GM21390 (cell line): ENCODE measurements around the gene JARID2.

Source experiments
- ATAC-seq: cut with Tn5 transposase; IDR thresholded peaks from one replicate; pipeline ENCODE4 v1.9.1; 2021; ENCODE audit not compliant: unreplicated experiment

The JARID2 gene

DNA sequence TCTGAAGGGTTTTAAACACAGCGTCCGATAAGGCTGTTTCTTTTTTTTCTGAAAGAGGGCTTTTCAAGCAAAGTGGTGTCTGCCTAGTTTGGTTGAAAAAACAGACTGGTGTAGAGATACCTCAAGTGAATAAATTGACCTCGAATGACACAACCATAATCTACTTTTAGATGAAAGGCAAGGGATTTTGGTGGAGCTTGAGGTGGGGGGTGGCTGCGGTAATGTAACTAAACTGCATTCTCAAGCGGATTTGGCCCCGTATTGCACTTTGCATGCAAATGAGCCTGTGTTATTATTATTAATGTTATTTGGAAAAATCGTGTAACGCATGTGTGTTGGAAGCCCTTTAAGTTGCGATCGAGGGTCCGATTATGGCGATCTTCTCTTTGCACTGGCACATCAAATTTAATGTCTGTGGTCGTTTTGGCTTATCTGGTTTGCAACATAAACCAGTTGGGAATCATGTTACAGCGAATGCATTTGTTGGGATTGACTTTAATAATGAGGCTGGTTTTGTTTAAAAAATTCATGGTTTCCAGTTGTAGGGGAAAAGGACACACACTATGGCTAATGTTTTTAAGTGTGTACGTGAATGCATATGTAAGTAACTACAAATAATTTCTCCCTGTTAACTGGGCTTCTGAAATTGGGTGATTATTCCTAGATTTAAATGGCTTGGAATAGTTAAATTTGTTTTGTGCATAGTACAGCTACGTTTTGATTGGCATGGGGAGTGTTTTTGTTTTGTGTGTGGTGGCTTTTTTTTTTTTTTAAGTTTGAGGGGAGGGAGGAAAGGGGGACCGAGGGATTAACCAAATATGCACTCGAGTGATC, 1.0 kb downstream of the JARID2 start:
- ATAC-seq: no peak

DNA sequence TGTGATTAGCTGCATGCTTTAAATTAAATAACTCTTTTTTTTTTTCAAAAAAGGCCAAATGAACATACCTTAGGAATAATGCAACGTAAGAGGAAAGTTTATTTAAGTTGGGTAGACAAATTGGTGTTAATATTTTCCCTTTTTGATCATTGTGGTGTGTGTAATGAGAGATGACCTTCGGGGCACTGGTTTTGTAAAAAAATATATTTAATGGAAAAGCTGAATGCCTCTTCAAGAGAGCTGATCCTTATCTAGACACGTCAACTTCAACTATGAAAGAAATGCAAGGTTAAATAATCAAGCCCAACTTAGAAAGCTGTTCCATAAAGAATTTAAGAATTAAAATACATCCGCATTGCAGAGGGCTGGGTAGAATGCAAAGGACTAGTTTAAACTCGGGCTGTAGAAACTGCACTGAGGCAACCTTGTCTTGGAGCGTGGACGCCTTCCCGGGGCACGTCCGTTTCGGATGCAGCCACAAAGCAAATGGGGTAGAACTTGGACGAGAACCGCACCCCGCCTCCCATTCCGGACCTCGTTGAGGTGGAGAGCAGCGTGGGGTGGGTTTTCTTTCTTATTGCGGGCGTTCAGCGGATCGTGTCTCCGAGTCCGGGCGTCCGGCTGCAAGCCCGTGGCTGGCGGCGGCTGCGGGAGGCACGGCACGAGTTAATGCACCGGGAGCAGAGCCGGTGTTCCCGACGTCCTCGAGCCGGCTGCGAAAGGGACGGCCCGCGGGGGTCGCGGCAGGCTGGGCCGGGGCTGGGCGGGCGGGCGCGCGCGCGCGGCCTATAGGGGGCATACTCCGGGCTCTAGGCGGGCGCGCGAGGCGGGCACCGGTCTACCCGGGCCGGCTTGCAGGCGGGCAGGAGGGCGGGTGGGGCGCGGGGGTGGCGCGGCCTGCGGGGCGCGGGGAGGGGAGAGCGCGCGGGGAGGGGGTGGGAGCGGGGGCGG, 1.9 kb downstream of the JARID2 start:
- no peak for ATAC-seq

DNA sequence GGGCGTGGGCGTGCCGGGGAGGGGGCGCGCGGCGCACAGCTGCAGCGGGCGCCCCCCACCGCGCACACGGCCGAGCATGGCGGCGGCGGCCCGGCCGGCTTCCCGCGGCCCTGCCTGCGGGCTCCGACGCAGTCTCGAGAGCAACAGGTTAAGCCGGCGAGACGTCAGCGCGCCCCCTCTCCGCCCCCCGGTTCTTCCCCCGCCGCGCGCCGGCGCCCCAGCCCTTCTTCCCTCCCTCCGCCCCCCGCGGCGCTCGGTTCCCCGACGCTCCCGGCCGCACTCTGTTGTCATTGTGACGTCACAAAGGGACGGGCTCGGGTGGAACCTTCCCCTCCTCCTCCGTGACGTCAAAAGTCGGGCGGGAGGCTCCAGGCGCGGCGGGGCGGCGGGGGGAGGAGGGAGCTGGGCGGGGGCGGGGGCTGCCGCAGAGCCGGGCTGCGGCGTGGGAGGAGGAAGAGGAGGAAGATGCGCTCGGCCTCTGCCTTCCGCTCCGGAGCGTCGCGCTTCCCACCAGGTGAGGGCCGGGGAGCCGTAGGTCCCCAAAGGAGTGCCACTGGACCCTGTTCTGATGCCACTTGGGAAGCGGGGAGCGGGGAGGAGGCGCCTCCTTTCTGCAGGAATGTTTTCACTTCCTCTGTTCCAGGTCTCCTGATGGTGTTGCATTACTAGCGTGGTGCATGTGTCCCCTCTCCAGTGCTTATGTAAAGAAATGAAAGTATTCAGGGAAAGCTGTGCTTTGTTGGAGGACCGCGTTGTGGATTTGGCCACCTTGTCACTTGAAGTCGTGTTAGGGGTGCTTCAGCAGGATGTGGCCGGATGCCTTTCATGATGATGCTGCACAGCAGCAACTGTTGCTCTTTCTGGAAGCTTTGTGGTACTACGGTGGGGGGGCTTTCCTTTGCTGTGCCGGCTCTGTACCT, 2.8 kb downstream of the JARID2 start:
- ATAC-seq: peak; percentile 31

- no peak for ATAC-seq
Measured at GRCh38 chr6:15249371-15250019, 3.6 kb downstream of the JARID2 start.

- ATAC-seq: no peak
Measured at GRCh38 chr6:15250187-15251168, 4.6 kb downstream of the JARID2 start.

DNA sequence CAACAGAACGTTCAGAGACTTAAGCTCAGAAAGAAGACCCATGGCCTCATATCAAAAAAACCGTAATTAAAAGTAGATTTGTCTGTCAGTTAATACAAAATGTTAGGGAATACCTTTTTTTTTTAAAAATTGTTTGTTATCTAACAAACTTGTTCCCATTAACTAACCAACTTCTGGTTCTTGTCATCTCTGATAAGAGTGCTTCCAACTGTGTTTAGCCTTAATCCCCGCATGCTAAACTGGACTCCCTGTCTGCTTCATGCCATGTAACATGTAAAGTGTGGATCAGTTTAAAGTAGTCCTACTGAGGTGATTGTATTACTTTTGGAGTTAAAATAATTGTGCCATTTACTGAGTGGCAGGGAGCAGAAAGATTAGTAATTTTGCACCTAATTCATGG, 6.3 kb downstream of the JARID2 start:
- ATAC-seq: no peak

GRCh38 chr6:15253203-15254022, 7.5 kb downstream of the JARID2 start:
- ATAC-seq: no peak

DNA sequence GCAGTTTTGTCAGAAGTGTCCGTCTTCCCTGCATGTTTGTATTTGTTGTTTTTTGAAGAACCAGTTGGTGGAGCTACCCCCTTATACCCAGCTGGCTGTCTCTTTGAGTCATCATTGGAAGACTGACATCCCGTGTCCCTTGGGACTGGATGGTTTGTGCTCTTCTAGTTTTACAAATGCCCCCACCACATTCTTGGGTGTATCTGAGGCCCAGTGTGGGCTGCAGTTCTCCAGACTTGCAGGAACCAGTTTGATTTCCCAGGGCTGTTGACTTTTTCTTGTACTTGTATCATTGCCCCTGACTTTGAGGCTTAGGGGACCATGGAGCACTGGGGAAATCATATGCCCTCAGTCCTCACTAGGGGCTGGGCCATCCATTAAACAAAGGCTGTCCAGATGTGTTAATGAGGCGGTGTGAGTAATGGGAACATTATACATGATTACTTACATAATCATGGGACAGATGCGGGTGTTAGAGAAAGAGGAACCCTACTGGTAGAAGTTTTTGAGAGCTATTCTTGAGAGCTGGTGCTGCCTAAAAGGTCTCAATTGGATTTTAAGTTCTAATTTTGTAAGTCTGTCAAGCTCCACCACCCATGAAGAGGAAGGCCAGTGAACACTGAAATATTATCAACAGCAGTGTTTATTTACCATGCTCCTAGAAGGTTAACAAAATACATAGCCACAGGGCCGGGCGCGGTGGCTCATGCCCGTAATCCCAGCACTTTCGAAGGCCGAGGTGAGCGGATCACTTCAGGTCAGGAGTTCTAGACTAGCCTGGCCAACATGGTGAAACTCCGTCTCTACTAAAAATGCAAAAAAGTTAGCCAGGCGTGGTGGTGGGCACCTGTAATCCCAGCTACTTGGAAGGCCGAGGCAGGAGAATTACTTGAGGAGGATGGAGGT, 8.5 kb downstream of the JARID2 start:
- ATAC-seq: peak; percentile 39

DNA sequence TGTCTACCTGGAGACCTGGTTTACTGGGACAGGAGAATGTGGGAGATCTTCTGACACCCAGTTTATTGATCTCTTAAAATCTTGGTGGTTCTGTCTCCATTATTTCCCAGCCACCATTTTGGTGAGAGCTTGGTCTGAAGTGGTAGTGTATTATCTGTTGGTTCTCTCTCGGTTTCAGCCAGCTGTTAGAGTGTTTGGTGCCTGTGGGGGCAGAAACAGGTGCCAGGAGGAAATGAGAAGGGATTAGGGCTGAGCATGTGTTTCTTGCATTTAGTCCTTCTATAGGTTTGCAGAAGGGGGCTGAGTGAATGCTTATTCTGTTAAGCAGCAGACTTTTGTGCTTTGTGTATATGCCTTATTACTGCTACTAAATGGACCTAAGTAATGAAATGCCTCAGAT, 9.6 kb downstream of the JARID2 start:
- peak; percentile 59 for ATAC-seq

DNA sequence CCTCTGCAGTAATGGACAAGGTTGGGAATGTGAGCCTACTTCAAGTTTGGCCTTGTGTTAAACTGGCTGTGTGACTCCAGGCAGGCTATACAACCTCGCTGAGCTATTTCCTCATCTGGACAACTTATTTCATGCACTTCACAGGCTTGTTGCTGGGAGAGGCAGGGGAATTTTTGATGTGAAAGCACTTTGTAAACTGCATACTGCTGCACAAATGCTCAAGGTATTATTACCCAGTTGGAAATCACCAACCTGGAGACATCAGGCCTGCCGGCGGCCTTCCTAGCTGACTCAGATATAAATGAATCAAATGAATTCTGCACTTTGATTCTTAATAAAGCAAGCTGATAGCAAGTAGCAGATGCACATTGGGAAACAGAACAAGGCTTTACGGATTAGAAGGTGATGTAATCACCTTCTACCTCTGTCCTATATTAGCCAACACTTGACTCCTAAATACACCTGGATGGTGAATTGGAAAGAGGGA, 10.1 kb downstream of the JARID2 start:
- ATAC-seq: peak; percentile 5

DNA sequence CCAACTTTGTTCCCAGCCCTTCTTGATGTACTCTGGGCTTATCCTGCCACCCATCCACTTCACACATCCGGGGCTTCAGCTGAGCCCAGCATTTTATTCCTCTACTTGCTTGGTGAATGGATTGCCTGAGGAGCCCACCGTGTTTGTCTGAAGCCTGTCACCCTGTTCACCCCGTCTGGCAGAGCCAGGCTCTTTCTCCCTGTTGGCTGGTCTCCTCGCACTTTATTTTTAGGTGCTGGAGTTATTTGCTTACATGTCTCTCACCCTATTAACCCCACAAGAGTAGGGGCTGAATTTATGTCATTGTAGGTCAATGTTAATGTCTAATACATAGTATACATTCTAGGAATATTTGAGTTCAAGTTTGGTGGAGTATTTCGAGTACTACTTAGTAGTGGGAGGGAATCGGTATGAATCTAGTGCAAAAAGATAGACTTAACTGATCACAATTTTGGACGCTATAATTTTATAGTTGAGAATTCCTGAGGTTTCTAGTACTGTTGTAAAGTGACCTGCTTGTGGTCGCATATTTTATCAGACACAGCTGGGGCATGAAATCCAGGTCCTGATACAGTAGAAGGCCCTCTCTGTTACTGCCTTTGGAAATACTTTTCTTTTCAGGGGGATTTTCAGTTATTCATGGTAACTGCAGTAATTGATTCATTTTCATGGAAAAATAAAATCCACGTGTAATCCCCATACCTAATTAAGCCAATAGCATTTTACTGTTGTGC, 10.8 kb downstream of the JARID2 start:
- no peak for ATAC-seq

DNA sequence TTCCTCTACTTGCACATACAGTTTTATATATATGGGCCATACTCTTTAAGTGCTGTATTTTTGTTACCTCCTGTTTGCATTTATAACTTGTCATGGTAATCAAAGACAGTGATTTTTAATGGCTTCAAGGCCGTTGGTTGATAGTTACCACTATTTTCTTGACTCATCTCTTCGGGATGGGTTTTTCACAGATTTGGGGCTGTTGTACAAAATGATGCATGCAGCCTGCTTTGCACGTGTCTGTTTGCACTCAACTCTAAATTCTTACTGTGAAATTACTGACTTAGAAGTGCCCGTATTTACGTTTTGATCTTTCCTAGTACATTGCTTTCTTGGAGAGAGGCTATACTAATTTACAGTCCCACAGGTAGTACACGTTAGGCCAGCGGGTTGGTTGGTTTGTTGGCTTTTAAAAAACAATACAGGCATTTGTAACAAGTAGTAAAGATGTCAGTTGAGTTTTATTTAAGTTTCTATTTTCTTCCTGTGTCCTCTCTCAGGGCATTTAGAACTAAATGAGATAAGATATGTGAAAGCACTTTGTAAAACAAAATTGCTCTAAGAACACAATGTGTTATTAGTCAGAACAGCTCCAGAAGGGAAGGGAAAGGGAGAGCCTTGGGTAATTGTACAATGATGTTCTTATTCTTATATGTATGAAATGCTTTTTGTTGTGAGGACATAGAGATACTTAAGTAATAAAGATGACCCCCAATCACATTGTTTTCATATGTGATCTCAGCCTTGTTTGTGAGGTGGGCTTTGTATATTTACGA, 11.7 kb downstream of the JARID2 start:
- no peak for ATAC-seq

DNA sequence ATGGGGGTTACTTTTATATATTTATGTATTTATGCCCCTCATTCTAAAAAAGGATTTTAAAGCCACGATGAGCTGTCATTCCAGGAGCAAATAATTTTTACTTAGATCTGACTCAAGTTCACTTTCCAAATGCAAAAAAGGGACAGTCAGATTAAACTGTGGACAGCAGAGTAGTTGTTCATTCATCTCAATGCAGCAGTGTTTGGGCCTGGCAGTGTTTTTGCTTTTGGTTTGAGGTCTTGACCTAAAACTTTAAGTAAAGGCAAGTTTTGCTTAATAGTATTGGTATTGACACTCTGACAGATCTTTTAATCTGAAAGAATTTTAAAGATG, 13.9 kb downstream of the JARID2 start:
- no peak for ATAC-seq

DNA sequence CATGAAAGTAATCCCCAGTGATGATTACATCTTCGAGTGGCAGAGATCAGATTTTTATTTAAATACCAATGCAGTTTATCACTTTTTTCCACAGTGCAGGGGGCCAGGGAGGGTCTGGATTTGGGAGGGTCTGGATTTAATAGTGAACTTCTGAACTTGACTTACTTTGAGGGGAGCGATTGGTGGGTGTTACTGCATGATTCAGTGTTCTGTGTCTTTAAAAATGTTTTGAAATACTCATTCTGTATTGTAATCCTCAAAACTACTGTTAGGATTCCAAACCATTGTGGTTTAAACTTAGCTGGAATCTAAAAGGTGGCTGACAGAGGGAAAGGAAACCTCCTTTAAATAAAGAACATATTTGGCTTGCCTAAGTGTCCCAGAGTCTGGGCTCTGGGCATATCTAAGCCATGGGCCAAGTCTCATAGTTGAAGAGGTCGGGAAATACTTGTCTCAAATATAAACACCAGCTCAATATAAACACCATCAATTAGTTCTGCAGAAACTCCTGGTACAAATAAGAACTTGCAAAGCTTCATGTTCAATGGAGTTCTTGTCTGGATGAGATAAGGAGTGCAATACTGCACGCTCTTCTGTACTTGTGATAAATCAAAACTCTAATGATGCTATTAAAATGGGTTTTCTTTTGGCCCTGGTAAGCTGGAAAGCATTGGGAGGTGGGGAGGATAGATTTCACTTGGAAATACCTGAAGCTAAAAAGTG, 14.4 kb downstream of the JARID2 start:
- no peak for ATAC-seq

- no peak for ATAC-seq
Measured at GRCh38 chr6:15263780-15264374, 18.0 kb downstream of the JARID2 start.
